Natural killer cell (primary cell): ENCODE results near the gene PLCB1. TPM values are rescaled to one million over a fixed set of nuclear protein-coding genes. Genes with fewer than 3 reads are reported as not detected.

Experiments used
- ATAC-seq, 3 donors: fragments of 150-1000 bp in 2 of 3; fragments of 200-7000 bp in 1 of 3; cut with Tn5 transposase; 1 replicate in 1 of 3; 2 replicates in 2 of 3; pipeline ENCODE4 v1.10.0; 2021; ENCODE audit warnings: mild to moderate bottlenecking in 2 of 3, moderate library complexity in 2 of 3
- DNase-seq, 2 donors: peaks; one replicate each; pipeline versions ENCODE4 v3.0.0 to v3.0.0-alpha.2; 2013 to 2021; ENCODE audit warnings: mixed read lengths in 1 of 2
- H3K27ac ChIP-seq: one replicate; pipeline ENCODE4 v1.5.1; 2013; ENCODE audit warnings: mild to moderate bottlenecking, low read length
- H3K27me3 ChIP-seq: one replicate; pipeline ENCODE4 v1.6.1; 2013; ENCODE audit warnings: low read length; ENCODE audit not compliant: control insufficient read depth, insufficient read depth
- H3K36me3 ChIP-seq: one replicate; pipeline ENCODE4 v1.6.1; 2013; ENCODE audit warnings: low read length; ENCODE audit not compliant: control insufficient read depth, insufficient read depth
- H3K4me1 ChIP-seq: one replicate; pipeline ENCODE4 v1.6.1; 2013; ENCODE audit warnings: low read length; ENCODE audit not compliant: control insufficient read depth, insufficient read depth
- H3K4me3 ChIP-seq: one replicate; pipeline ENCODE4 v1.5.1; 2013; ENCODE audit warnings: low read length
- H3K9me3 ChIP-seq: one replicate; pipeline ENCODE4 v1.6.1; 2013; ENCODE audit warnings: low read length; ENCODE audit not compliant: control insufficient read depth, insufficient read depth
- H3K27ac Mint-ChIP-seq, 2 donors: one replicate each; pipeline ENCODE4 v1.8.0; 2022; ENCODE audit warnings: mild to moderate bottlenecking in 2 of 2, mixed read lengths in 2 of 2, moderate library complexity in 1 of 2
- H3K27me3 Mint-ChIP-seq, 2 donors: one replicate each; pipeline ENCODE4 v1.8.0; 2022; ENCODE audit warnings: low read depth in 2 of 2, mixed read lengths in 2 of 2
- H3K36me3 Mint-ChIP-seq: one replicate; pipeline ENCODE4 v1.8.0; 2022; ENCODE audit warnings: mixed read lengths
- H3K4me1 Mint-ChIP-seq, 2 donors: one replicate each; pipeline ENCODE4 v1.8.0; 2022; ENCODE audit warnings: mixed read lengths in 2 of 2
- H3K4me3 Mint-ChIP-seq: one replicate; pipeline ENCODE4 v1.8.0; 2022; ENCODE audit warnings: mild to moderate bottlenecking, moderate library complexity, mixed read lengths
- H3K9me3 Mint-ChIP-seq, 2 donors: one replicate each; pipeline ENCODE4 v1.8.0; 2022; ENCODE audit warnings: mixed read lengths in 2 of 2
- CTCF ChIP-seq: fragments of 200-600 bp; IDR thresholded peaks from one replicate; pipeline ENCODE4 v1.8.0; 2022; ENCODE audit warnings: antibody characterized with exemption
- WGBS: methylation state at CpG from one replicate; pipeline ENCODE4 v1.1.7; 2013; ENCODE audit warnings: missing lambda C conversion rate; ENCODE audit not compliant: insufficient coverage; 5-methylcytosine and 5-hydroxymethylcytosine counted together
- intact Hi-C: fragments of 100-400 bp; cut with micrococcal nuclease; formaldehyde crosslinking; loops from one replicate; pipeline ENCODE4 v1.14.2; 2022
- total RNA-seq, 4 donors: library from RNA; stranded (reverse); fragments of 120-200 nt in 1 of 4; gene quantifications; one replicate each; pipeline versions ENCODE4 v1.2.3 to v1.2.4, GENCODE V29; 2013 to 2022

Gene PLCB1
- total RNA-seq, 3 donors from 2014 or later (not counting 1 experiment from before 2014, with no cell fraction given), result 48.7 to 66.2 (median 57.7) TPM

GRCh38 chr20:8234580-8234979, 102.5 kb downstream of the PLCB1 start:
- no peaks in the 10 kb centered on the region for H3K36me3 ChIP-seq
- 100% methylated on average over 1 of the region's 2 CpGs for WGBS
- intact Hi-C loops, result no loop called here
- Mint-ChIP-seq H3K9me3 (no peaks in the 10 kb centered on the region), H3K36me3 (no peaks in the 10 kb centered on the region), H3K27ac (no peak overlapping the region), H3K4me1 (peaks cover 40 to 48% of the 10 kb centered on the region in 2 donors), H3K27me3 (no peaks in the 10 kb centered on the region), H3K4me3 (no peak overlapping the region)
- no peak for TF ChIP-seq CTCF
- no peaks in the 10 kb centered on the region for H3K9me3 ChIP-seq
- H3K4me1 ChIP-seq, result peaks cover 2% of the 10 kb centered on the region
- no peak overlapping the region for H3K27ac ChIP-seq
- ATAC-seq (no peak), DNase-seq (no peak)
- H3K4me3 ChIP-seq, result no peak overlapping the region
- no peaks in the 10 kb centered on the region for H3K27me3 ChIP-seq

- peaks cover 2% of the 10 kb centered on the region for H3K4me1 ChIP-seq
- Mint-ChIP-seq H3K4me1 (peaks cover 46 to 51% of the 10 kb centered on the region in 2 donors), H3K4me3 (no peak overlapping the region), H3K27ac (peak overlapping the region in 1 of 2 donors; percentile 15), H3K27me3 (no peaks in the 10 kb centered on the region), H3K36me3 (no peaks in the 10 kb centered on the region), H3K9me3 (no peaks in the 10 kb centered on the region)
- no peaks in the 10 kb centered on the region for H3K27me3 ChIP-seq
- H3K36me3 ChIP-seq, result no peaks in the 10 kb centered on the region
- TF ChIP-seq CTCF, result no peak
- ATAC-seq (no peak), DNase-seq (no peak)
- H3K4me3 ChIP-seq, result no peak overlapping the region
- H3K27ac ChIP-seq, result no peak overlapping the region
- intact Hi-C loops, result no loop called here
- no peaks in the 10 kb centered on the region for H3K9me3 ChIP-seq
- 94% methylated on average over 2 of the region's 2 CpGs for WGBS
These were observed 110.0 kb downstream of the PLCB1 start for GRCh38 chr20:8242066-8242465.

GRCh38 chr20:8242827-8243724, 111.0 kb downstream of the PLCB1 start:
- Mint-ChIP-seq H3K27me3 (no peaks in the 10 kb centered on the region), H3K4me1 (peaks cover 48 to 61% of the 10 kb centered on the region in 2 donors), H3K4me3 (no peak overlapping the region), H3K27ac (no peak overlapping the region), H3K36me3 (no peaks in the 10 kb centered on the region), H3K9me3 (no peaks in the 10 kb centered on the region)
- intact Hi-C loops, result no loop called here
- WGBS, result 61% methylated on average over 7 of the region's 7 CpGs
- H3K27ac ChIP-seq, result no peak overlapping the region
- no peaks in the 10 kb centered on the region for H3K27me3 ChIP-seq
- H3K4me3 ChIP-seq, result no peak overlapping the region
- no peaks in the 10 kb centered on the region for H3K36me3 ChIP-seq
- H3K9me3 ChIP-seq, result no peaks in the 10 kb centered on the region
- DNase-seq (no peak), ATAC-seq (no peak)
- no peak for TF ChIP-seq CTCF
- peaks cover 2% of the 10 kb centered on the region for H3K4me1 ChIP-seq
